Measurements from ENCODE around the gene ZNF593OS.

The ZNF593OS gene

DNA sequence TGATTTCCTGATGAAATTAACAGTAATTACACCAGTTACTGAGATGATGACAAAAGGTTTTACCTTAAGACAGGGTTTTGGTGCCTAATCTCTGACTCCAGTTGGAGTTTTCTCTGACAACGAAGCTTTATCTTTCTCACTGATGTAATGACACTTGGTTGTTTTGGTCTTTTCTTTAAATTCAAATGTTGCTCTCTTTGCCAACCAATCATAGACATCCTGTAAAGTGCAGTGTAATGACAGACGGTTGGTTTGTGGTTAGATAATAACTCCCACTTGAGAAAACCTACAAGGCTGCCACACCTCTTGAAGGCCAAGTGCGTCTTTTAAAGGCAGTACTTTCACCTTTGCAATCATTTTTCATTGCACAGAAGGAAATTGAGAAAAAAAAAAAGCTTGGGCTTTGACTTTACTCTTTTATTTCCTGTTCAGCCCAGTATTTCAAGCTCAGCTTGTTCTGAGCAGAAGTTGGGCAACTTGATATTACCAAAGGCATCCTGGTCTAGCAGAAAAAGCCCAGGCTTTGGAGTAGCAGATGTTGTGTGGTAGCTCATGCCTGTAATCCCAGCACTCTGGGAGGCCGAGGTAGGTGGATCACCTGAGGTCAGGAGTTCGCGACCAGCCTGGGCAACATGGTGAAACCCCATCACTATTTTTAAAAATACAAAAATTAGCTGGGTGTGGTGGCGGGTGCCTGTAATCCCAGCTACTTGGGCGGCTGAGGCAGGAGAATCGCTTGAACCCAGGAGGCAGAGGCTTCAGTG is 45.1 kb downstream of the ZNF593OS start:
- peak; percentile 9 to 19 for DNase-seq (ENCODE audit: low read depth in 2 of 2)

DNA sequence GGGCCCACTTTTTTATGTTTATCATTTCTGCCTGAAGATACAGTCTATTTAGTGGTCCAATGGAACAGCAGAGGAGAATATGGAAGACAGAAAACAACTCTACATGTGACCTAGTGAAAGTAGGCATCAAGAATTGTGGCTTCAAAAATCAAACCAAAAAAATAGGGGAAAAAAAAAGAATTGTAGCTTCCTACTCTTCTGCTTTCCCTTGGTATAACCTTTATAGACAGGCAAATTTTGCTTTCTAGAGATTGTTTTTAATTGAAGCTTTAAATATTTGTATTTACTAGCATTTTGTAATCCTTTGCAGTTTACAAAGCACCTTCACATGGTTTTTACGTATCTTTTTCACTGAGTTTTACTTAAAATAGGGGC is 45.7 kb downstream of the ZNF593OS start:
- no peak for DNase-seq (ENCODE audit: low read depth in 2 of 2)

DNA sequence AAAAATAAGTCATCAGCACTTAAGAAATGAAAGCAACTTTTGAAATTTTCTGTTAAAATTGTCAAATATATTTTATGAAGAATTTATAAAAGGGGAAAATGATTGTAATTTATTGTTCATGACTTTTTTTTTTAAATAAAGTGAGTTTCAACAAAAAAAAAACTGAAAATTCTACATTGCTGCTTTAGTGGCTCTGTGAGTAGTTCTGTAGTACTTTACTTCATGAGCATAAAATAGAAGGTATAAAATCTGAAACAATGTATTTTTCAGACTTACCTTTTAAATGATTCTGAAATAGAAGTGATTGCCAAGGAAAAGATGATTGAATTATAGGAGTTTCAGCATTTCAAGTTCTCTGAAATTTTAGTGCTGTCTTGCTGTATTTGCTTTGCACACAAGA is 46.2 kb downstream of the ZNF593OS start:
- no peak for DNase-seq (ENCODE audit: low read depth in 2 of 2)

DNA sequence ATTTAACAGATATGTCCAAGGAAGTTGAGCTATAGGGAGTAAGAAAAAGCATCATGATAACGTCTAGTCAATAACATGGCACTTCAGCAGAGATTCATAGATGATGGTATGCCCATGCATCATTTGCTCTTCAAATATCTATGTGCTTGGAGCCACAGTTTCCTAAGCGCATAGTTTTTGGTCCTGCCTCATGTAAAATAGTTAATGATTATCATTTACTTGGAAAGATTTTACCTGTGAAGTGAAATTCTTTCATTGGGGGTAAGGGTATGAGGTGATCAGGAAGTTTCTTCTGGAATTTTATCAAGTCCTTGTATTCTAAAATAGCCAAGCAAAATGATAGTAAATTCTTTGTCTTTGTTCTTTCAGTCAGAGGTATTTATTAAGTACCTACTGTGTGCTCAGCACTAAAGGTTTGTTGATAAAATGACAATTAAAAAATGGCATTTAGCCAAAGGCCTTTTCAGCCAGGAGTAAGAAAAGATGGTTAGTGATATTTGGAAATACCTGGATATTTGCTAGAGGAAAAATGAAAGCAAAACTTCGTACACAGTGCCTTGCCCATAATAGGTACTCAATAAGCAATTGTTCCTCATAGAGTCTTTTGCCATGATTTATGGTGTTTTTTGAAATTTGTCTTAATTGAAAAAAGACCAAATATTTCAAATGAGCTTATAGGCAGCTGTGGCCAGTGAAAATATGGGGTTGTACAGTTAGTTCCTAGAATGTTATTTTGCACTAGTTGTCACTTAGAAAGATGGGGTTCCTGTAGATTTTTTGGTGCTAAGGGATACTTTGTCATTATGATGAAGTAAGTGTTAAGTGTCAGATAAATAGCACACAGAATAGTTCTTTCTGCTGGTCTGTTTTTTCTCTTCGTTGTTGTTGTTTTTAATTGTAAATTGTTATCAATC is 47.0 kb downstream of the ZNF593OS start:
- DNase-seq (ENCODE audit: low read depth in 2 of 2) = no peak

DNA sequence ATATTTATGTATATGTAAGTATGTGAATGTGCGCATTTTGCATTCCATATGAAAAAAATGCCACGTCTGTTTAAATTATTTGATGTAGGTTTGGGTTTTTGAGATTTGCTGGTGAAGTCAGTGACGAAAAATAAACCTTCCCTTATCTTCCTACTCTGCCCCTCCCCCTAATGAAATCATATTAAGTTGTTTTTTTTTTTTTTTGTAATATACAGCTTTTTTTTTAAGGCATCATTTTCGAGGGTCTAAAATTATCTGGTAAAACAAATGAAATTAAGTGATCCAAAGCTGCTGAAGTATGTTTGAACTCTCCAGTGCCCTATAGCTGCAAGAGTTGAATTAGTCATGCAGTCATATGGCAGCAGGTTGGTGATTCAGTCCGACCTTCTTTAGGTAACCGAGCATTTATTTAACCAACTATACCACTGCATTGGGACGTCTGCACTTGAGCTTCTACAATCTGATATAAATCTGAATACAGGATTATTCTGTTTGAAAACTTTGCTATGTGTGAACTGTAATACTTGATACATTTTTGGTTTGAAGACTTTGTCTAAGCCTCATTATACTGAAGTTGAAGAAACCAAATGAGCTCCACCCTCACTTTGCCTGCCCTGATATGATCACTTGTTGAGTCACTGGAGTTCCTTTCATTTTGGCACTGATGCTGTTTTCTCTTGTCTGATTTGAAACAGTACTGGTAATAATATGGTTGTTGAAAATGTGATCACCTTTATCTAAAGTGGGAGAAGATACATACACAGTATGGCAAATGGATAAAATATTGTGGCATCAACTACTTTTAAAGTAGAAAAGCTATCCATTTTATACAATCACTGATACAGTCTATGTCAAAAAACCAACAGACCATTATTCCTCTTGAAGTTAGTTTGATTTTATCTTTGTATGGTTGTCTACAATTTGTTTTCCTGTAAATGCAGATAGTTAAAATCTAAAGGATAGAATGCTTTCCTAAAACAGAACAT is 48.4 kb downstream of the ZNF593OS start:
- no peak for DNase-seq (ENCODE audit: low read depth in 2 of 2)

DNA sequence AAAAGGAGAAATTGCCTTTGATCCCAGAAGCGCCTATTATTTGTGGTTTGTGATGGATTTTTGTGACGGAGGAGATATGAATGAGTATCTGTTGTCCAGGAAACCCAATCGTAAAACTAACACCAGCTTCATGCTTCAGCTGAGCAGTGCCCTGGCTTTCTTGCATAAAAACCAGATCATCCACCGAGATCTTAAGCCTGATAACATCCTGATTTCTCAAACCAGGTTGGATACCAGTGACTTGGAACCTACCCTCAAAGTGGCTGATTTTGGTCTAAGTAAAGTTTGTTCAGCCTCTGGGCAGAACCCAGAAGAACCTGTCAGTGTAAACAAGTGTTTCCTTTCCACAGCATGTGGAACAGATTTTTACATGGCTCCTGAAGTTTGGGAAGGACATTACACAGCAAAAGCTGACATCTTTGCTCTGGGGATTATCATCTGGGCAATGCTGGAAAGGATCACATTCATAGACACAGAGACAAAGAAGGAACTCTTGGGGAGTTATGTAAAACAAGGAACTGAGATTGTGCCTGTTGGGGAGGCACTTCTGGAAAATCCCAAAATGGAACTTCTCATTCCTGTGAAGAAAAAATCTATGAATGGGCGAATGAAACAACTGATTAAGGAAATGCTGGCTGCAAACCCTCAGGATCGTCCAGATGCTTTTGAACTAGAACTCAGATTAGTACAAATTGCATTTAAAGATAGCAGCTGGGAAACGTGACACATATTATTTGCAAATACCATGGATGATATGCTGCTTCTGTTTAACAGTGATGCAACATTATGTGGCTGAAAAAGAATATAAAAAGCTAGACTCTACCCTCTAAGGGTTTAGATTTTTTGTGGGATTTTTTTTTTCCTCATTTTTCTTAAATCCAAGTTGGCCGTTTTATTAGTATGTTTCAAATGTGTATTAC is 49.5 kb downstream of the ZNF593OS start:
- no peak for DNase-seq (ENCODE audit: low read depth in 2 of 2)

DNA sequence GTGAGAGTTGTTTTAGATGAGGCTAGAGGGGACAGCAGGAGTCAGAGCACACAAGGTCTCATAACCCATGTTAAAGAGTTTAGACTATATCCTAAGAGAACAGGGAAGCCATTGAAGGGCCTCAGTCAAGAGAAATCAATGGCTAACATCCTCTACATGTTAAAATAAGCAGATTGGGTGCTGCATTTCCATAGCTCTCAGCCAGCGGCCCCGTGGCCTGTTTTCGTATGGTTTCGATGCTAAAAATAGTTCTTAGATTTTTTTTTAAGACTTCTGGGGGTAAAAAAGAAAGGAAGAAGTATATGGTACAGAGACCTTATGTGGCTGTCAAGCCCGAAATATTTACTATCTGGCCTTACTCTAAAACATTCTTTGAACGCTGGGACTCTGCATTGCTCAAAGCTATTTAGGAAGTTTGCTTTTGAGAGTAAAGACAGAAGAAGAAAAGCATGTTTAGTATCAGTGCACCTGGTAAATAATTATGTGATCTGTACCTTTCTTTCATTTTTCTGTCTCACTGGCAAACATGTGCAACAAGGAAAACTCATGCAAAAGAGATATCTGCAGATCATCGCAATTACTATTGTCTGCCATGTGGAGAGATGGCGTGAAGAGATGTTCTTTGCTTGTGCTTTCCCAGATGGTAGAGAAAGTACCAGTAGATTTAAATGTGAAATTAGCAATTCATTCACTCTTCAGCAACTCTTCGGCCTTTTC is 51.6 kb downstream of the ZNF593OS start:
- DNase-seq (ENCODE audit: low read depth in 2 of 2) = no peak
